GM21390 (cell line): Measurements from ENCODE around the gene PCP2.
A peak's percentile ranks its signal among the peaks of the same experiment; 100 is the strongest.
"Not testable (repeated sequence)": the region's sequence is repeated elsewhere in the genome, so short reads cannot be mapped to it uniquely, and the experiment has no call there.

ENCODE experiments used
- ATAC-seq: cut with Tn5 transposase; IDR thresholded peaks from one replicate; pipeline ENCODE4 v1.9.1; 2021; ENCODE audit not compliant: unreplicated experiment

The PCP2 gene

DNA sequence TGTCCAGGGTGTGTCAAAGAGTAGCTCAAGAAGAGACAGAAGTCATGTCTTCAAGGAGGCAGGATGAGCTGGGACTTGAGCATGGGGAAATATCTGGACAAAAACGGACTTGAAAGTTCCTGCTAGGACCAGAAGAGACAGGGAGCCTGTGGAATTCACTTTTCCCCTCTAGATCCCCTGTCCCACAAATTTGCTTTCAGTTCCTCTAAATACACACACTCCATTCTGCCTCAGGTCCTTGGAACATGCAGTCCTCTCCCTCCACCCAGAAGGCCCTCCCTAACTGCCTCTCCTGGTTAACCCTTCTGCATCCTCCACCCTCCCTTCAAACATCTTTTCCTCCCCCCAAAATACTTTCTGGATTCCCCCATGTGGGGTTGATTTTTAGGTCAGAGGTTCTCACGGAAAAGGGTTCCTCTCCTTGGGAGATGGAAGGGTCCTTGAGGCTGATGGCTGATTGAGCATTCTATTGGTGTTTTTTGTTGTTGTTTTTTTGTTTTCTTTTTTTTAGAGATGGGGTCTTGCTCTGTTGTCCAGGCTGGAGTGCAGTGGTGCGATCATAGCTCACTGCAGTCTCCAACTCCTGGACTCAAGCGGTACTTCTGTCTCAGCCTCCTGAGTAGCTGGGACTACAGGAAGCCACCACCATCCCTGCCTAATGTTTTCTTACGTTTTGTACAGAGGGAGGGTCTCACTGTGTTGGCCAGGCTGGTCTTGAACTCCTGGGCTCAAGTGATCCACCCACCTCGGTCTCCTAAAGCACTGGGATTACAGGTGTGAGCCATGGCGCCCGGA, 28.4 kb upstream of the PCP2 start:
- no peak for ATAC-seq

GRCh38 chr19:7658219-7658686, 24.7 kb upstream of the PCP2 start:
- ATAC-seq, result peak; percentile 65

DNA sequence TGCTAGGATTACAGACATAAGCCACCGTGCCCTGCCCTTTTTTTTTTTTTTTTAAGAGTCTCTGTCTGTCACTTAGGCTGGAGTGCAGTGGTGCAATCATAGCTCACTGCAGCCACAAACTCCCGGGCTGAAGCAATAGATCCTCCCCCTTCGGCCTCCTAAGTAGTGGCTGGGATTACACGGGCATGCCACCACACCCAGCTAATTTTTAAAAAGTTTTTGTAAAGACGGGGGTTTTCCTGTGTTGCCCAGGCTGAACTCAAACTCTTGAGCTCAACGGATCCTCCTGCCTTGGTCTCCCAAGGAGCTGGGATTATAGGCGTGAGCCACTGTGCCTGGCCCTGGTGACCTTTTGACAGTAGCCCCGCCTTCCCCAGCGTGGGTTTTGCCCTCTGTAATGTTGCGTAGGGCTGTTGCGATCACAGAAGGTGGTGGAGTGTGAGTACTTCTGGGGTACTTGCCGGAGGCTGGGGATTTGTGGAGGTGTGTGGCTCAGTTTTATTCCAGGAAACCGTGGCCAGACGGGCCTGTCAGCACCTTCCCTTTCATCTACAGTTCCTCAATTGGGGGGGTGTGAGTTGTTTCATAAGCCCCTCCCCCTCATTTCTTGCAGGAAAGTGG, 23.7 kb upstream of the PCP2 start:
- no peak for ATAC-seq

GRCh38 chr19:7655581-7655980, 22.1 kb upstream of the PCP2 start:
- ATAC-seq, result no peak

GRCh38 chr19:7654401-7654800, 20.9 kb upstream of the PCP2 start:
- ATAC-seq, result no peak

DNA sequence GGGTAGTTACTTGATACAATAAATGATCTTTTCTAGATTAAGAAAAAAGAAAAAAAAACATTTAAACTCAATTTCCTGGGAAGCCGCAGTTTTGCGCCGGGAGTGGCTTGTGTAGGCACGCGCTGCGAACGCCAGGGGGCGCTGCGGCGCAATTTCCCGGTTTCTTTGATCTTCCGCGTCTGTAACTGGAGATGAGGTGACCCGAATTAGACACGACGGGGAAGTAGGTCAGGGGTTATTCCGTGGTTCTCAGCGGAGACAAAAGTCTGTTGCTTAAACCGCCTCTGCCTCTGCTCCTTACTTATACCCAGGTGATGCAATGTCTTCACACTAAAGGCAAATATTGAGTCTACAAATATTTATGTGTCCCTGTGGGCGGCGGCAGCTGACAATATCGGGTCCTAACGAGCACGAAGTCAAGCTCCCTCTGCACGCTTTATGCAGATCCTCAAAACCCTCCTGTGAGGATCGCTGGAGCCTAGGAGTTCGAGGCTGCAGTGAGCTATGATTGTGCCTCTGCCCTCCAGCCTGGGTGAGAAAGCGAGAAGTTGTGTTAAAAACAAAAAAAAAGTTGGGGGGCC, 18.6 kb upstream of the PCP2 start:
- ATAC-seq, result no peak

DNA sequence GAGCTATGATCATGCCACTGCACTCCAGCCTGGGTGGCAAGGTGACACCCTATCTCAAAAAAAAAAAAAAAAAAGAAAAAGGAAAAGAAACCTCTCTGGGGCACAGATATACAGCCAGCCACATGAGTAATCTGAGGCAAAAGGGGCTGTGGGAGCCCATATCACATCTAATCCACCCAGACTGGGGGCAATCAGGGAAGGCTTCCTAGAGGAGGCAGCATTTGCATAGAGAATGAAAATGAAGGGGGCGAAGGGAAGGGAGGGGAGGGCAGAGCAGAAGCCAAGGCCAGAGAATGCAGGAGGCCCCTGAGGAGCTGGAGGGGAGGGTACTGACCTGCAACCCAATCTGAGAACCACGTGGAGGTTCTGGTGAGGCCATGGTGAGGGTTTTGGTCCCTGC, 16.6 kb upstream of the PCP2 start:
- ATAC-seq, result no peak

DNA sequence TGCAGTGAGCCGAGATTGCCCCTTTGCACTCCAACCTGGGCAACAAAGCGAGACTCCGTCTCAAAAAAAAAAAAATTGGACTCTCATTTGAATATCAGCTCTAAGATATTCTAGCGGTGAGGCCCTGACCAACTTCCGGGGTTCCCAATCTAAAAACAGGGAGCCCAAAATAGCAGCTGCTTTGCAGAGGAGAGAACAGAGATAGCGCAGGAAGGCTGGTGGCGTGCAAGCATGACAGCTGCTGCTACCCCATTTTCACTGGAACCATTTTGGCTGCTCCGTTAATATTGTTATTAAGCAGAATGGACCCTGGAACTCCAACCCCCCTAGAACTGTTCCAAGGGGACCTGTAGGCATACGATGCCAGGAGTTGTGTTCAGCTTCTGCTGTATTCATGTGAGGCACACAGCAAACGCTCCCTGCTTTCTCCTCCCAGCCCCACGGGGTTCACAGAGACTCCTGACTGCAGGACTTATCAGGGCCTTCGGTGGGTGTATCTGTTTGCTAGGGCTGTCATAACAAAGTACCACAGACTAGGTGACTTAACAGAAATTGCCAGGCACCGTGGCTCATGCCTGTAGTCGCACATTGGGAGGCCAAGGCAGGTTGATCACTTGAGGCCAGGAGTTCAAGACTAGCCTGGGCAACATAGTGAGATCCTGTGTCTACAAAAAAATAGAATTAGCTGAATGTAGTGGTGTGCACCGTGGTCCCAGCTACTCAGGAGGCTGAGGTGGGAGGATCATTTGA, 14.9 kb upstream of the PCP2 start:
- no peak for ATAC-seq

DNA sequence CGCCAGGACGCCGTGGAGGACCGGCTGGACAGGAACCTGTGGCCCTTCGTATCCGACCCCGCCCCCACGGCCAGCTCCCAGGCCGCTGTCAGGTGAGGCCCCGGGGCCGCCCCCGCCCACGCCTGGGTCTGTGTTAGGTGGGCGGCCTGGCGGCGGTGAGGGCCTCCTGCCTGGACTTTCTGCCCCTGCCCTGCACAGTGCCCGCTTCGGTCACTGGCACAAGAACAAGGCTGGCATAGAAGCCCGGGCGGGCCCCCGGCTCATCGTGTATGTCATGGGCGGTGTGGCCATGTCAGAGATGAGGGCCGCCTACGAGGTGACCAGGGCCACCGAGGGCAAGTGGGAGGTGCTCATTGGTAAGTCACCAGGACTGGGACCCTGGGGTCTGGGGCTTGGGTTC, 13.6 kb upstream of the PCP2 start:
- no peak for ATAC-seq

- ATAC-seq, result no peak
Measured at GRCh38 chr19:7646426-7646700, 12.8 kb upstream of the PCP2 start.

GRCh38 chr19:7645656-7646425, 12.3 kb upstream of the PCP2 start:
- ATAC-seq, result no peak

DNA sequence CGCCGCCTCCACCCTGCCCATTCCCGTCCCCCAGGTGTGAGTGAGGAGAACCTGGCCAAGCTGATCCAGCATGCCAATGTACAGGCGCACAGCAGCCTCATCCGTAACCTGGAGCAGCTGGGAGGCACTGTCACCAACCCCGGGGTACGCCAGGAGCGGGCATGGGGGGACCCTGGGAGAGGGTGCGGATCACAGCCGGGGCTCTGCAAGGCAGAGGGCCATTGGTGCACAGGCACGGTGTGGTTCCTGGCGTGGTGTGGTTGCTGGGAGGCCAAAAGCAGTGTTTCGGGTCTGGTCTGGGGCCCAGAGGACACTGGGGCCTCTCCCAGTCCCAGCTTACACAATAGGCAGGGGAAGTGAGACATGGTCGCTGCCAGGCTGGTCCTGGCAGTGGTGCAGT, 11.6 kb upstream of the PCP2 start:
- no peak for ATAC-seq

DNA sequence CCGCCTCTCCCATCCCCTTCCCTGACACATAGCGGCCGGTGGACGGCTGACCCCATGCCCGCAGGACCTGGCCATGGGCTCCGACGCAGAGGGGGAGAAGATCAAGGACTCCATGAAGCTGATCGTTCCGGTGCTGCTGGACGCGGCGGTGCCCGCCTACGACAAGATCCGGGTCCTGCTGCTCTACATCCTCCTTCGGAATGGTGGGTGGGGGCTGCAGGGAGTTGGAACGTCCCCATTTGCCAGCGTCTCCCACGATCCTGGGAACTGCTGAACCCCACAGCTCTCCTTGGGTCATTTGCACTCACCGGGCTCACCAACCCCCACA, 11.0 kb upstream of the PCP2 start:
- no peak for ATAC-seq

DNA sequence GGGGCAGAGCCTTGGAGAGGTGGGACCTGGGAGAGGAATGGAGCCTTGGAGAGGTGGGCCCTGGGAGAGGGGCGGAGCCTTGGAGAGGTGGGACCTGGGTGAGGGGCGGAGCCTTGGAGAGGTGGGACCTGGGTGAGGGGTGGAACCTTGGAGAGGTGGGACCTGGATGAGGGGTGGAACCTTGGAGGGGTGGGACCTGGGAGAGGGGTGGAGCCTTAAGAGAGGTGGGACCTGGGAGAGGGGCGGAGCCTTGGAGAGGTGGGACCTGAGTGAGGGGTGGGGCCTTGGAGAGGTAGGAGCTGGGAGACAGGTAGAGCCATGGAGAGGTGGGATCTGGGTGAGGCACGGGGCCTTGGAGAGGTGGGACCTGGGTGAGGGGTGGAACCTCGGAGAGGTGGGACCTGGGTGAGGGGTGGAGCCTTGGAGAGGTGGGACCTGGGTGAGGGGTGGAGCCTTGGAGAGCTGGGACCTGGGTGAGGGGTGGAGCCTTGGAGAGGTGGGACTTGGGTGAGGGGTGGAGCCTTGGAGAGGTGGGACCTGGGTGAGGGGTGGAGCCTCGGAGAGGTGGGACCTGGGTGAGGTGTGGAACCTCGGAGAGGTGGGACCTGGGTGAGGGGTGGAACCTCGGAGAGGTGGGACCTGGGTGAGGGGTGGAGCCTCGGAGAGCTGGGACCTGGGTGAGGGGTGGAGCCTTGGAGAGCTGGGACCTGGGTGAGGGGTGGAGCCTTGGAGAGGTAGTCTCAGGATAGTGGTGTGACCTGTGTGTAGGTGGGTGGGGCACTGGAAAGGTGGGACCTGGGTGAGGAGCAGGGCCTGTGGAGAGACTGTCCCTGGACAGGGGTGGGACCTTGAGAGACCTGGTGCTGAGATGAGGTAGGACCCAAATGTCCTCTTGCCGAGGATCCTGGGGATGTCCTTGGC, 10.4 kb upstream of the PCP2 start:
- not testable (repeated sequence) for ATAC-seq

DNA sequence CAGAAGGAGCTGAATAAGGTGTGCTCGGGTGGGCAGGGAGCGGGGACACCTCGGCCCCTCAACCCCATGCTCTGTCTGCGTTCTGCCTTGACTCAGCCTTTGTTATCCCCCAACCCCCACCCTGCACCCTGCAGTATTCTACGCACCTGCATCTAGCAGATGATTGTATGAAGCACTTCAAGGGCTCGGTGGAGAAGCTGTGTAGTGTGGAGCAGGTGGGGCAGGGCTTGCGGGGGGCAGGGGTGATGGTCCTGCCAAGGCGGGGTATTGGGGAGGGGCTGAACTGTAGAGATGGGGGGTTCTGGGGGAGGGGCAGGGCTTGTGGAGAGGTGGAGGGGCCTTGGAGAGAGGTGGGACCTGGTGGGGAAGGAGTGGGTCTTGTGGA, 9.5 kb upstream of the PCP2 start:
- ATAC-seq, result no peak

- ATAC-seq, result no peak
Measured at GRCh38 chr19:7642295-7643030, 8.9 kb upstream of the PCP2 start.

GRCh38 chr19:7641290-7642276, 8.1 kb upstream of the PCP2 start:
- no peak for ATAC-seq

- no peak for ATAC-seq
Measured at GRCh38 chr19:7640803-7641202, 7.3 kb upstream of the PCP2 start.
